COLO668 (cell line): ENCODE results near the gene KMO.

ENCODE experiments used
- DNase-seq: peaks from one replicate; lab custom pipeline; 2025; ENCODE audit not compliant: unreplicated experiment; lab: John Stamatoyannopoulos, UW

The KMO gene

GRCh38 chr1:241592273-241592958 is 60.2 kb downstream of the KMO start:
- no peak for DNase-seq

GRCh38 chr1:241593186-241593585 is 61.0 kb downstream of the KMO start:
- DNase-seq, result no peak

- DNase-seq, result no peak
Measured at GRCh38 chr1:241596633-241597032, 64.5 kb downstream of the KMO start.

GRCh38 chr1:241598249-241598648 is 66.1 kb downstream of the KMO start:
- DNase-seq, result no peak

- no peak for DNase-seq
Measured at GRCh38 chr1:241600496-241600901, 68.3 kb downstream of the KMO start.

GRCh38 chr1:241603731-241604245 is 71.6 kb downstream of the KMO start:
- no peak for DNase-seq

- DNase-seq, result no peak
Measured at GRCh38 chr1:241605146-241605805, 73.1 kb downstream of the KMO start.

GRCh38 chr1:241606544-241606943 is 74.4 kb downstream of the KMO start:
- DNase-seq, result no peak

GRCh38 chr1:241607497-241607896 is 75.3 kb downstream of the KMO start:
- no peak for DNase-seq

- DNase-seq, result no peak
Measured at GRCh38 chr1:241608379-241609033, 76.3 kb downstream of the KMO start.

- peak; percentile 31 for DNase-seq
Measured at GRCh38 chr1:241610056-241610815, 78.1 kb downstream of the KMO start.

- peak; percentile 23 for DNase-seq
Measured at GRCh38 chr1:241611063-241611462, 78.9 kb downstream of the KMO start.

GRCh38 chr1:241611736-241612135 is 79.6 kb downstream of the KMO start:
- DNase-seq, result no peak

- no peak for DNase-seq
Measured at GRCh38 chr1:241612533-241613477, 80.6 kb downstream of the KMO start.

- DNase-seq, result no peak
Measured at GRCh38 chr1:241614144-241614543, 82.0 kb downstream of the KMO start.

GRCh38 chr1:241614572-241614971 is 82.4 kb downstream of the KMO start:
- DNase-seq, result no peak

GRCh38 chr1:241615043-241615974 is 83.1 kb downstream of the KMO start:
- peak; percentile 85 for DNase-seq

- DNase-seq, result no peak
Measured at GRCh38 chr1:241617426-241617825, 85.2 kb downstream of the KMO start.

- no peak for DNase-seq
Measured at GRCh38 chr1:241622669-241623068, 90.5 kb downstream of the KMO start.
